Stimulated activated CD8-positive, alpha-beta memory T cell treated with anti-CD3 and anti-CD28 coated beads, Interleukin-7, amount 100 ng/mL, for 24 hours (primary cell): Measurements from ENCODE around the gene RPRM.
"Not testable (repeated sequence)": the region's sequence is repeated elsewhere in the genome, so short reads cannot be mapped to it uniquely, and the experiment has no call there.

Experiments used
- DNase-seq: peaks from one replicate; pipeline ENCODE4 v3.0.0-alpha.2; 2020; ENCODE audit warnings: low read depth

Gene RPRM

DNA sequence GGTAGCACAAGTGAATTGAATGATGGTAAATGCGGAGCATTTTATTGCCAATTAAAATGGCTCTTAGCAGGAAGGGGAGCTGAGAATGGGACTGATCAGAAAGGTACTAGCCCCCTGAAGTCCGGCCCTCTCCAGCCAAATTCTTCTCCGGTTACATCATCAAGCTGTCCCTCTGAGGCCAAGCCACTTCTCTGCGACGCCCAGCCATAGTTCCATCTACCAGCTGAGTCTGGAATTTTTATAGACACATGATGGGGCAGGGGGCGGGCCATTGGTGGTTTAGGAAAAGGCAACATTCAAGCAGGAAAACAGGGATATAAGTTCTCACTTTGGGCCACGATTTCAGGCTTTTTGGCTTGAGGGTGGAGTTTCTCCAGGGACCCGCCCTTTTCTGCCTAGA, 22.7 kb downstream of the RPRM start:
- DNase-seq = no peak

DNA sequence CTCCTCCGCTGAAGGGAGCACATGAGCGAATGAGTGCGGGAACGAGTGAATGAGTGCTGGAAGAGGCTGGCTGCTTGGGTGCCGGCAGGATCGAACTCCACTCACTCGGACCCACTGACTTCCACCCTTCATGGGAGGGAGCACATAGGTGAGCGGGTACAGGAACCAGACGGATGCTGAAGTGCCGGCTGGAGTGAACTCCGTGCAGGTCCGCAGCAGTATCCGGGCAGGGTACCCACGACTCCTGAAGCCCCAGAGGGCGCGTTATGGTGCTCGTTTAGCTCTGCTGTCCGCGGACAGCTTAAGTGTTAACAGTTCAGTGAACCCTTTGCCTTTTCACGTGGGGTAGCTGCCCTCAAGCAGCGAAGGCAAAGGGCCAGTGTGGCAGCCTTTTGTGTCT, 23.2 kb downstream of the RPRM start:
- no peak for DNase-seq

DNA sequence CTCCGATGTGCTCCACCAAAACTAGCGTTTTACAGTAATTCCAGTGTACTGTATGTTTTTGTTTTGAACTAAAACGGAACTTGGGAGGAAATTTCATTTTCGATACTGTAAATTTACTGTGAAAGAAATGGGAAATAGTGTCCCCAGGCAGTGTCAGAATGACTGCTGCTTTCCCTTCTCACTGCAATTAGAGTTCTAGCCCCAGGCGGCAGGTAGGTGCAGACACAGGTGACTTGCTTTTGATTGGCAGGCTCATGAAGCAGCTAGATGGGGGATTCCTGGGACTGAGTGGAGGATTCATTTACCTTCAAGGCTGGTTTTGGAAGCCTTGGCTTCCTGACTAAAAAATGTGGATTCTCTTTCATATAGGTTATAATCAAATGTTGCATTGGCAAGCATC, 27.0 kb downstream of the RPRM start:
- DNase-seq = no peak

DNA sequence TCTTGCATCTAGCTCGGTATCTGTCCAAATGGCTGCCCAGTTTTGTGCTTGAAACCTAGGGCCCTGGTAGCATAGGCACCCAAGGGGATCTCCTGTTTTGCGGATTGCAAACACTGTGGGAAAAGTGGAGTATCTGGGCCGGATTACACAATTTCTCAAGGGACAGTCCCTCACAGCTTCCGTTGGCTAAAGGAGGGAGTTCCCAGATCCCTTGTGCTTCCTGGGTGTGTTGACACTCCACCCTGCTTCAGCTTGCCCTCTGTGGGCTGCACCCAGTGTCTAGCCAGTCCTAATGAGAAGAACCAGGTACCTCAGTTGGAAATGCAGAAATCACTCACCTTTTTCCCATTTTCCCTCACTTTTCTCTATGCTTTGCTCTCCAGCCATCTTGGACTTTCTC, 35.5 kb downstream of the RPRM start:
- no peak for DNase-seq

DNA sequence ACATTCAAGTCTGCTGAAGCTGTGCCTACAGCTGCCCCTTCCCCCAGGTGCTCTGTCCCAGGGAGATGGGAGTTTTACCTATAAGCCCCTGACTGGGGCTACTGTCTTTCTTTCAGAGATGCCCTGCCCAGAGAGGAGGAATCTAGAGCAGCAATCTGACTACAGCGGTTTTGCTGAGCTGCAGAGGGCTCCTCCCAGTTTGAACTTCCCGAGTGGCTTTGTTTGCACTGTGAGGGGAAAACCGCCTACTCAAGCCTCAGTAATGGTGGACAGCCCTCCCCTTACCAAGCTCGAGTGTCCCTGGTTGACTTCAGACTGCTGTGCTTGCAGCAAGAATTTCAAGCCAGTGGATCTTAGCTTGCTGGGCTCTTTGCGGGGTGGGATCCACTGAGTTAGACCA, 35.9 kb downstream of the RPRM start:
- not testable (repeated sequence) for DNase-seq

DNA sequence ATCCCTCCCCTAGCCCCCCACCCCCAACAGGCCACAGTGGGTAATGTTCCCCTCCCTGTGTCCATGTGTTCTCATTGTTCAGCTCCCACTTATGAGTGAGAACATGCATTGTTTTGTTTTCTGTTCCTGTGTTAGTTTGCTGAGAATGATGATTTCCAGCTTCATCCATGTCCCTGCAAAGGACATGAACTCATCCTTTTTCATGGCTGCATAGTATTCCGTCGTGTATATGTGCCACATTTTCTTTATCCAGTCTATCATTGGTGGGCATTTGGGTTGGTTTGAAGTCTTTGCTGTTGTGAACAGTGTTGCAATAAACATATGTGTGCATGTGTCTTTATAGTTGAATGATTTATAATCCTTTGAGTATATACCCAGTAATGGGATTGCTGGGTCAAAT, 38.5 kb downstream of the RPRM start:
- not testable (repeated sequence) for DNase-seq

DNA sequence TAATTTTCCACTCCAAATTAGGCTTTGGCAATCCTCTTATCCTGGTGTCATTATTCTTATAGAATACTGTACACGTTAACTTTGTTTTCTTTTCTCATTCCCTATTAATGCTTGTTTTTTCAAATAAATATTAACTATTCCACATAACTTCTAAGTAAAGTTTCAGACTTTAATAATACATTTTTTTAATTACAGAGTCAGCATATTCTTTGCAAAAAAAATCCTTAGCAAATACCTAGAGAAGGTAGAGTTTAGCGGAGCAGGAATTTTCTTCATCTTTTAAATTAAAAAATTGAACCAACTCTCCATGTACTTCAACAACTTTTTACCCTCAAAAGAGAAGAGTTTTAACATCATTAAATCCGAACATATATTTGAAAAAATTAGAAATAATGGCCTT, 45.2 kb downstream of the RPRM start:
- no peak for DNase-seq

DNA sequence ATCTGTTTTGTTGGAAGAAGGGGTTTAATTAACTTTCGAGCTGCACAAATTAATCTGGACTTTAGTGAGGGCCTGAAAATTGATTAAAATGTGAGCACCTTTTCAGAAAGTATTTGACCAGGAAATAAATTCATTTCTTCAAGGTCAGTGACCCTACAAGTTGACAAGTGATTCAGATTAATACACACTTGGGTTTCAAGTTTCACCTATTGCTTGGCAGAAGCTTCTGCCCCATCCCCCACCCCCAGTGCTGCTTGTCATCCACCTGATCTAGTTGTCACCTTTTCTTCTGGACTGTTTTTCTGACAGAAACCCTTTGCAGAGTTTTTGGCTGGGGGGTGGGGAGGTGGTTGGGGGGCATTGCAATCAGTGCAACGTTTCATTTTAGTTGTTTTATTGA, 46.2 kb downstream of the RPRM start:
- DNase-seq = no peak

DNA sequence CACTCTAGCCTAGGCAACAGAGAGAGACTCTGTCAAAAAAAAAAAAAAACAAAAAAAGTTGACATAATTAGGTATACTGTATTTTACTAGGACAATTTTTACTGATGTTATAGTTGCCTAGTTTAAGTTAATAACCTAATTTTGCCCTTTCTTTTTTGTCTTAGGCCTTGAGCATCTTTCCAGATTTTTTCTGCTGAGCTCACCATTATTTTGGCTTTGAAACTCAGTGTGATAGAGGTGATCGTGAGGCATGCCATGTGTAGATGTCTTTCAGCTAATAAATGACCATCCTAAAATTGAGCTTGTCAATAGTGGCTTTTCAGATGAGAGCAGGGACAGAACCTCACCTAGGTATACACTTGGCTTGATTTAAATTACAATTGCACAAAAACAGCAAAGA, 47.4 kb downstream of the RPRM start:
- DNase-seq = no peak
